ENCODE data around the gene CEACAM19. TPM values are rescaled to one million over a fixed set of nuclear protein-coding genes. Genes with fewer than 3 reads are reported as not detected.
"Not testable (repeated sequence)": the region's sequence is repeated elsewhere in the genome, so short reads cannot be mapped to it uniquely, and the experiment has no call there.

The CEACAM19 gene, protein sequence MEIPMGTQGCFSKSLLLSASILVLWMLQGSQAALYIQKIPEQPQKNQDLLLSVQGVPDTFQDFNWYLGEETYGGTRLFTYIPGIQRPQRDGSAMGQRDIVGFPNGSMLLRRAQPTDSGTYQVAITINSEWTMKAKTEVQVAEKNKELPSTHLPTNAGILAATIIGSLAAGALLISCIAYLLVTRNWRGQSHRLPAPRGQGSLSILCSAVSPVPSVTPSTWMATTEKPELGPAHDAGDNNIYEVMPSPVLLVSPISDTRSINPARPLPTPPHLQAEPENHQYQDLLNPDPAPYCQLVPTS
- not detected in 2 replicates for total RNA-seq (2014; rRNA removed; shearing (Covaris generic); ENCODE audit: low replicate concordance)

DNA sequence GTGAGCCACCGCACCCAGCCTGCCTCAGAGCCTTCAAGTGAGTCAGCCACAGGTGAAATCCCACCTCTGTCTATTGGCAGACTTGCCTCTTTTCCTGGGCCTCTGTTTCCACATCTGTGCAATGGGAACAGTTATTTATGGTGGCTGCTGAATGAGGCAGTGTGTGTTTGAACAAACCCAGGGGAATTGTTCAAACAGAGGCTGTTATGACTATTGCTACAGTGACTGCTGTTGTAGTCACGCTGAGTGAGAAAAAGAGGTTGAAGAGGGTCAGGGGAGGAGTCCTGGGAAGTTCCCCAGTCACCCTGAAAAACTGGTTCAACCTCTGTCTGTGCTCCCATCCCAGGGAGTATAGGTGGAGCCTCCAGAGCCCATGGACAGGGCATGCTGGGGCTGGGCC, at the start of gene CEACAM19:
TSS of gene CEACAM19 (plus strand) at position 83 of the 400 bp plus-strand sequence. CDS start 450 bp downstream, outside the sequence.
- in situ Hi-C loops (cut with HindIII; ENCODE audit: low pct_unique_long_range_greater_than_20kb, low sequenced_read_pairs), result no loop called here
- no peak for DNase-seq (ENCODE audit: low read depth)

DNA sequence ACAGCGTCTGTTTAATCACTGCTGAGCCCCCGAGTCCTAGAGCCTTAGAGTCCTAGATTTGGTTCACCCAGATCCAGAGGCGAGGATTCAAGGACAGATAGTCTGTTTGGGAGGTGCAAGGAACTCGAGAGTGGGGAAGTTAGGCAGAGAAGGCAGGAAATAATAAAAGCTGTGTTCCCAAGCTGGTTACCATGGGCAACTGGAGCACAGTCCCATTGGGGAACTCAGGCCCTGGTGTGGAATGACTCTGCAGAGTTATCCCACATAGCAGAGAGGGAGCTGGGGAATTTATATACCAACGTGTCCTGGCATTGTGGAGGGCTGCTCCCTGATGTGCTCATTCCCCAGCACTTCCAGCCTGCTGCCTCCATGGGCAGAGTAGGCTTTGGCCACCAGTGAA, 48.2 kb upstream of the CEACAM19 start:
- in situ Hi-C loops (cut with HindIII; ENCODE audit: low pct_unique_long_range_greater_than_20kb, low sequenced_read_pairs), result no loop called here

DNA sequence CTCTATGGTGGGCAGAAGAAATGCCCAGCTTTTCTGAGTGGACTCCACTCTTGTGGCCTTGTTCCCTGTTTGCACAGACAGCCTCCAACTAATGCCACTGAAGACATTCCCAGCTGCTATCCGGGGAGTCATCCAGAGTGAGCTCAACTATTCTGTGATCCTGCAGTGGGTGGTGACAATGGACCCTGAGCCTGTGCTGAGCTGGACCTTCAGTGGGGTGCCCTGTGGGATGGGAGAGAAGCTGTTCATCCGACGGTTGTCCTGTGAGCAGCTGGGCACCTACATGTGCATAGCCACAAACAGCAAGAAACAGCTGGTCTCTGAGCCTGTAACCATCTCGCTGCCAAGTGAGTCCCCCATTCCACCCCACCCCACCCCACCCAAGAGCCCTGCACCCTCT, 47.7 kb upstream of the CEACAM19 start:
- no peak for DNase-seq (ENCODE audit: low read depth)
- in situ Hi-C loops (cut with HindIII; ENCODE audit: low pct_unique_long_range_greater_than_20kb, low sequenced_read_pairs), result no loop called here

More for the DNA sequence above, 48.2 kb upstream of the CEACAM19 start:
- no peak for DNase-seq (ENCODE audit: low read depth)

DNA sequence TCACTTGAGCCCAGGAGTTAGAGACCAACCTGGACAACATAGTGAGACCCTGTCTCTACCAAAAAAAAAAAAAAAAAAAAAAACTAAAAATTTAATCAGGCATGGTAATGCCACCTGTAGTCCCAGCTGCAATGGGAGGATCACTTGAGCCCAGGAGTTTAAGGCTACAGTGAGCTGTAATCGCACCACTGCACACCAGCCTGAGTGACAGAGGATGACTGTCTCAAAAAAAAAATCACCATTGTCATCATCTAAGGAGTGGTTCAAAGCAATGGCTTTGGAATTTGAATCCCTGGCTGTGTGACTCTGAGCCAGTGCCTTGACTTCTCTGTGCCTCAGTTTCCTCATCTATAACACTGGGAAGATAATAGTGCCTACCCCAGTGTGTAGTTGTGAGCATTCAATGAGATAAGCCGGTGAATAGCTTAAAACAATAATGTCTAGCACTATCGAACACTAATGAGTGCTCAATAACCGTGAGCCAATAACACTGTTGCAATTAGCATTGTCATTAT, 46.4 kb upstream of the CEACAM19 start:
- DNase-seq (ENCODE audit: low read depth), result no peak
- in situ Hi-C loops (cut with HindIII; ENCODE audit: low pct_unique_long_range_greater_than_20kb, low sequenced_read_pairs), result no loop called here

DNA sequence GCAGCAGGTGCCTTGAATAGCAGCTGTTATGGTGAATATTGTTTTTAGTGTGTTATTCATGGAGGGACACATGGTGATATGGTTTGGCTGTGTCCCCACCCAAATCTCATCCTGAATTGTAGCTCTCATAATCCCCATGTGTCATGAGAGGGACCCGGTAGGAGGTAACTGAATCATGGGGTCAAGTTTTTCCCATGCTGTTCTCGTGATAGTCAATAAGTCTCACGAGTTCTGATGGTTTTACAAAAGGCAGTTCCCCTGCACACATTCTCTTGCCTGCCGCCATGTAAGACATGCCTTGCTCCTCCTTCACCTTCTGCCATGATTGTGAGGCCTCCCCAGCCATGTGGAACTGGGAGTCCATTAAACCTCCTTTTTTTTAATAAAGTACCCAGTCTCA, 45.6 kb upstream of the CEACAM19 start:
- in situ Hi-C loops (cut with HindIII; ENCODE audit: low pct_unique_long_range_greater_than_20kb, low sequenced_read_pairs); DNase-seq (ENCODE audit: low read depth): not testable (repeated sequence)

DNA sequence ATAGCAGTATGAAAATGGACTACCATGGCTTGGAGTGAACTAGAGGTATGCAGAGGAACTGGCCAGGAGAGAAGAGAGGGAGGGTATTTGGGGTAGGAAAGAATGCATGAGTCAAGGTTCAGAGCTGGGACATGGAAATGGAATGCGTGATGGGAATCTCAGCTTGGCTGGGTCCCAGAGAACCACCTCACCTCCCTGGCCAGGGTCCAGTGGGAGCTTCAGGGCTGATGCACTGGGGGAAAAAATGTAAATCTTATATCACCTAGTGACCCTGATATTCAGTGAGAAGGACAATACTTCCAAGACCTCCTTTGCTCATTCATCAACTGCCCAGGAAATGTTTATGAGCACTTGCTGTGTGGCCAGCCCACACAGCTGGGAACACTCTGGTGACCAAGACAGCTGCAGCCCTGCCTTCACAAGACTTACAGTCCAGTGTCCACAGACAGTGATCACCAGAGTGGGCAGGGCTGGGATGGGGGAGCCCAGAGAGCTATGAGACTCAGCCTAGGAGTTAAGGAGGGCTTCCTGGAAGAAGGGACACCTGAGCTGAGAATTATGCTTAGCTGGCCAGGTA, 45.1 kb upstream of the CEACAM19 start:
- DNase-seq (ENCODE audit: low read depth), result peak; percentile 96
- in situ Hi-C loops (cut with HindIII; ENCODE audit: low pct_unique_long_range_greater_than_20kb, low sequenced_read_pairs), result no loop called here

DNA sequence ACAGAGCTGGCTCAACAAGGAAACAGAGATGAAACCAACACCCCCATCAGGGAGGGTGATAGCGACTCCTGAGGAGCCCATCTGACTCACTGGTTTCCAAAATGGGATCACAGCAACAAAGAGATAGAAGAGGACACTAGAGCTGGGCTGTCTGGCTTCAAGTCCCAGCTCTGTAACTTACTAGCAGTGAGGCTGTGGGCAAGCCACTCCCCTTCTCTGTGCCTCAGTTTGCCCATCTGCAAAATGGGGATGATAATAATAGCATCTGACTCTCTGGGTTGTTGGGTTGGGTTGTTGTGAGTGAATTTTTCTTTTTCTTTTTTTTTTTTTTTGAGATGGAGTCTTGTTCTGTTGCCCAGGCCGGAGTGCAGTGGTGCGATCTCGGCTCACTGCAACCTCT, 43.7 kb upstream of the CEACAM19 start:
- in situ Hi-C loops (cut with HindIII; ENCODE audit: low pct_unique_long_range_greater_than_20kb, low sequenced_read_pairs), result no loop called here
- DNase-seq (ENCODE audit: low read depth), result no peak

DNA sequence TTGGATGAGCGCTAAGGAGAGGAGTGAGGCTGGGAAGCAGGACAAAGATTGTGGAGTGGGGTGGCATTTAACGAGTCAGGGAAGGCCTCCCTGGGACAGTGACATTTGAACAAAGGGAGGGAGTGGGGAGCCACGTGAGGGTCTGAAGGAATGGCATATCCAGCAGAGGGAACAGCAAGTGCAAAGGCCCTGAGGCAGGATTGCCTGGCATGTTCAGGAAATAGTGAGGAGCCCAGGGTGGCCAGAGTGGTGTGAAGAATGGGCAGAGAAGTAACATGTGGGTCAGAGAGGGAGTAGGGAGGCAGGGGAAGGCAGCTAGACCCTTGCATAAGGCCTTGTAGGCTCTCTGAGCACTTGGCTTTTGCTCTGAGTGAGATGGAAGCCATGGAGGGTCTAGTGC, 42.5 kb upstream of the CEACAM19 start:
- no peak for DNase-seq (ENCODE audit: low read depth)
- in situ Hi-C loops (cut with HindIII; ENCODE audit: low pct_unique_long_range_greater_than_20kb, low sequenced_read_pairs), result no loop called here

DNA sequence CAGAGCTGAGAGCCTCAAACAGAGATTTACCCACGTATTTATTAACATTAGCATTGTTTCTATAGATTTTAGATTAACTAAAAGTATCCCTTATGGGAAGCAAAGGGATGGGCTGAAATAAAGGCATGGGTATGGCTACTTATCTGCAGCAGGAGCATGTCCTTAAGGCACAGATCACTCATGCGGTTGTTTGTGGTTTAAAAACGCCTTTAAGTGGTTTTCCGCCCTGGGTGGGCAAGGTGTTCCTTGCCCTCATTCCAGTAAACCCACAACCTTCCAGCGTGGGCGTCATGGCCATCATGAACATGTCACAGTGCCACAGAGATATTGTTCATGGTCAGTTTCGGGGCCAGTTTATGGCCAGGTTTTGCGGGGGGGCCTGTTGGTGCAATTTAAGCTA, 39.7 kb upstream of the CEACAM19 start:
- in situ Hi-C loops (cut with HindIII; ENCODE audit: low pct_unique_long_range_greater_than_20kb, low sequenced_read_pairs); DNase-seq (ENCODE audit: low read depth): not testable (repeated sequence)

DNA sequence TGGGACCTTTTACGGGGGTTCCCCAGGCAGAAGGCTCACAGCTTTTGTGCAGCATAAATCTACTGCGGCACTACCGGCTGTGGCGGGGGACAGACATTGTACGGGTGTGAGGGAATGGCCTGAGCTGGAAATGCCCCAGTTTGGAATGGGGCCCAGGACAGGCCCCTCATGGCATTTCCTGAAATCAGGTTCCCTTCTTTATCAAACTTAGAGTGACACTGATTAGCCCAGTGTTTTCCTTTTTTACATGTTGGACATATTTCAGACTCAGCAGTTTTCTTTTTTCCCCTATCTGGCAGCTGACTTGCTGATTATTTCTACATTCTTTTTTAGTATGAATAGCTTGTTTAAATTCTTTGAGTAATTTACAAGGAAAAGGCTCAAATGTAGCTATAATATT, 37.2 kb upstream of the CEACAM19 start:
- in situ Hi-C loops (cut with HindIII; ENCODE audit: low pct_unique_long_range_greater_than_20kb, low sequenced_read_pairs), result not testable (repeated sequence)

DNA sequence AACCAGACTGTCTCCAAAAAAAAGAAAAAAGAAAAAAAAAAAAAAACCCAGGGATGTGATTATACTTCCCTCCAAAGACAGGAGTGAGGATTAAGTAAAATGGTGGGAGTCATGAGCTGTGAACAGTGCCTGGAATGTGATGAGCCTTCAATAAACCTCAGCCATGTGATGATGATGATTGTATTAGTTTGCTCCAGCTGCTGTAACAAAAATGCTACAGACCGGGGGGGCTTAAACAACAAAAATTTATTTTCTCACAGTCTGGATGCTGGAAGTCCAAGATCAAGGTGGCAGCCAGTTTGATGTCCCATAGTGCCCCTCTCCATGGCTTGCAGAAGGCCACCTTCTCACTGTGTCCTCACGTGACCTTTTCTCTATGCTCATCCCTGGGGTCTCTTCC, 36.5 kb upstream of the CEACAM19 start:
- in situ Hi-C loops (cut with HindIII; ENCODE audit: low pct_unique_long_range_greater_than_20kb, low sequenced_read_pairs), result no loop called here
- DNase-seq (ENCODE audit: low read depth), result no peak

More for the DNA sequence above, 37.2 kb upstream of the CEACAM19 start:
- DNase-seq (ENCODE audit: low read depth), result not testable (repeated sequence)

DNA sequence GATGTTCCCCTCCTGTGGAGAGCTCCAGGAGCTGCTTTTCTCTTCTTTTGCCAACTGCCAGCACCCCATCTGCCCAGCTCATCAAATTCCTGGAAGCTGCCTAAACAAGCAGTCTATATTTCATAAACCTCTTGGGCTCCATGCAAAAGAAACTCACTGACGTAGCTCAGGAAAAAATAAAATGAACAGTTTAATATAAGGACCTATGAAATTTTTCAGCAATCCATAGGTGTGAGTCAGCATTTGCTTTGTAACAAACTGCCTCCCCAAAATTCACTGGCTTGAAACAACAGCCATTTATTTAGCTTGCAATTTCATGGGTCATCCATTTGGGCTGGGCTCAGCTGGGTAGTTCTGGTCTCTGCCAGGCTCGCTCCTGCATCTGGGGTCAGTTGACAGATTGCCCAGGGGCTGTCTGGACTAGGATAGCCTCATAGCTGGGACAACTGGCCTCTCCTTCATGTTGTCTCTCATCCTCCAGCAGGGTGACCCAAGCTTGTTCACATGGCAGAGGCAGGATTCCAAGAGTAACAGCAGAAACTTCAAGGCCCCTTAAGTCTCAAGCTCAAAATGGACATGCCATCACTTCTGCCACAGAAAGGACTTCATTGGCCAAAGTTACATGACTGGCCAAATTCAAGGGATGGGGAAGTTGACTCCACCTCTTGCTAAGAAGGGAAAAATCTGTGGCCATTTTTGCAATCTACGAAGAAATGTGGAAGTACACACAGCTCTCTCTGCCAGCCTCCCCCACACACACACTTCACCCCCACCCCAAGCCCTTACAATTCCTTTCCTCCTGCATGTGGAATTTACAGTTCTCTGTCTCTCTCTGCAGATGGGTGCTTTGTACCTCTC, 35.5 kb upstream of the CEACAM19 start:
- DNase-seq (ENCODE audit: low read depth), result no peak
- in situ Hi-C loops (cut with HindIII; ENCODE audit: low pct_unique_long_range_greater_than_20kb, low sequenced_read_pairs), result no loop called here

DNA sequence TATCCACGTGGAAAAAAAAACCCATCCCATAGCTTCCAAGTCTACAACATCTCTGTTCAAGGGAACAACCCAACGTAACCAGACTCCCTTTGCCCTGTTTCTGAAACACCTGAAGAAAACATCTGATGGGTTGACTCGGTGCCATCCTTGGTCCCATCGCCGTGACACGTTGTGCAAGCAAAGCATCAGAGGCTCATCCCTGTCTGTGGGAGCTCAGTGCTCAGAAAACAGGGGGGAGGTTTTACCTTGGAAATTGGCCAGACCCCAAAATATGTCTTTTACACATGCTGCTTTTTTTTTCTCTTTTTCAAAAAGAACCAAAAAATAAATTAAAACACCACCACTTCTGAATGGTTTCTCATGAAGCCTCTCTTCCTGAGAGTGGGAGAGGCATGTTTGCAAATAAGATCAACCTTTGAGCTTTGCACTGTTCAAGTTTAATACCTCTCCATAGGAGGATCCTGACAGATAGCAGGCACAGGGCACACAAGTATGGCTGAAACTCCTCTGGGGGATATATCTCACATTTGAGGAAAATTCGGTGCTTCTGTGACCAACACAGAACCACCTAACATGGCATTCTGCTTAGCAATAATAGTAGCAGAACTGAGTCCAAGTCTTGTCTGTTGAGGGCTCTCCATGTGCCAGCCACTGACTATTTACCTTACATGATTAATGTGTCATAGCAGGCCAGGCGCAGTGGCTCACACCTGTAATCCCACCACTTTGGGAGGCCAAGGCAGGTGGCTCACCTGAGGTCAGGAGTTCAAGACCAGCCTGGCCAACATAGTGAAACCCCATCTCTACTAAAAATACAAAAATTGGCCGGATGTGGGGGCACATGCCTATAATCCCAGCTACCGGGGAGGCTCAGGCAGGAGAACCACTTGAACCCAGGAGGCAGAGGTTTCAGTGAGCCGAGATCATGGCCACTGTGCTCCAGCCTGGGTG, 34.6 kb upstream of the CEACAM19 start:
- no peak for DNase-seq (ENCODE audit: low read depth)
- in situ Hi-C loops (cut with HindIII; ENCODE audit: low pct_unique_long_range_greater_than_20kb, low sequenced_read_pairs), result no loop called here

DNA sequence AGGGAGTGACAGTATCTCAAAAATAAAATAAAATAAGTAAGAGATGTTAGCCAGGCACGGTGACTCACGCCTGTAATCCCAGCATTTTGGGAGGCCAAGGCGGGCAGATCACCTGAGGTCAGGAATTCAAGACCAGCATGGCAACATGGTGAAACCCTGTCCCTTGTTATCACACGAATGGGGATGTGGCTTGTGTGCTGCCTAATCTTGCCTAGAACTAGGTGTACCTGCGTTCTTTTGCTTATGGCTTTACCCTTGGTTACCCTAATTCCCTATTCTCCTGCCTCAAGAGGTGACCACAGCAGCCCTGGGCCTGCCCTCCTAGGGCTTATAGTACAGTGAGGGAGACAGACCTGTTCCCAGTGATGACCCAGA, 33.9 kb upstream of the CEACAM19 start:
- no peak for DNase-seq (ENCODE audit: low read depth)
- in situ Hi-C loops (cut with HindIII; ENCODE audit: low pct_unique_long_range_greater_than_20kb, low sequenced_read_pairs), result no loop called here

DNA sequence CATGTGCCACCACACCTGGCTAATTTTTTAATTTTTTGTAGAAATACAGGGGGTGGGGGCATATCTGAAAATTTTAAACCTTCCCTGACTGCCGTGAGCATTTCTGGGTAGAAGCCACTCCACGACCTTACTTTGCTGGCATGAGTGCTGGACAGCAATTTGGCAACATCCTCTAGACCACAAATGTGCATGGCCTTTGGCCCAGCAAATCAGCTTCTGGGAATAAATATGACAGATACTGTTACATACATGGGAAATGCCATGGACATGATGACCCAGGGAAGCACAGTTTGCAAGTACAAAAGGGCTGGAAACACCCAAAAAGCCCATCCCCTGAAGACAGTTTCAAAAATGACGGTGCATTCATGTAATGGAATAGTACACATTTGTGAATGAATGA, 30.8 kb upstream of the CEACAM19 start:
- in situ Hi-C loops (cut with HindIII; ENCODE audit: low pct_unique_long_range_greater_than_20kb, low sequenced_read_pairs), result no loop called here
- no peak for DNase-seq (ENCODE audit: low read depth)

DNA sequence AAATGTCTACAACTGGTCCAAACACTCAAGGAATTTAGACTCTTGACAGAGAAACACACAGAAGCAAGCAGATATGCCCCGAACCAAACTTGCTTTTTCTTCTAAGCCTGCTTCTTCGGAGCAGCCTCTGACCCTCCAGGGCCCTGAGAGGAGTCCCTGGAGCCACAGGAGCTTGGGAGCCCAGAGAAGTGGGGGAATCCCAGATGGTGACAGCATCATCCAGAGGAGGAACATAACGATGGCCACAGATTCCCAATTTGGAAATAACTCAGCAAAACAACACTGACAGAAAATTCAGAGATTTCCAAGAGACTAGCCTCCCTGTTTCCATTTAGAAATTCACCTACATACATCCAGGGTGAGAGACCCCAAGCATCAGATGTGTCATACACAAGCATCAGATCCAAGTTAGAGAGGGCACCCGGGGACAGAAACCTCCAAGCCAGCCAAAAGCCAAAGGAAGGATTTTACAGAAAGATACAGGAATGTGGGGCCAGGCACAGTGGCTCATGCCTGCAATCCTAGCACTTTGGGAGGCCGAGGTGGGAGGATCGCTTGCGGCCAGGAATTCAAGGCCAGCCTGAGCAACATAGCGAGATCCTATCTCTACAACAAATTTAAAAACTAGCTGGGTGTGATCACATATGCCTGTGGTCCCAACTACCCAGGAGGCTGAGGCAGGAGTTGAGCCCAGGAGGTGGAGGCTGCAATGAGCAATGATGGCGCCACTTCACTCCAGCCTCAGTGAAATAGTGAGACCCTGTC, 29.6 kb upstream of the CEACAM19 start:
- in situ Hi-C loops (cut with HindIII; ENCODE audit: low pct_unique_long_range_greater_than_20kb, low sequenced_read_pairs), result no loop called here
- DNase-seq (ENCODE audit: low read depth), result no peak

DNA sequence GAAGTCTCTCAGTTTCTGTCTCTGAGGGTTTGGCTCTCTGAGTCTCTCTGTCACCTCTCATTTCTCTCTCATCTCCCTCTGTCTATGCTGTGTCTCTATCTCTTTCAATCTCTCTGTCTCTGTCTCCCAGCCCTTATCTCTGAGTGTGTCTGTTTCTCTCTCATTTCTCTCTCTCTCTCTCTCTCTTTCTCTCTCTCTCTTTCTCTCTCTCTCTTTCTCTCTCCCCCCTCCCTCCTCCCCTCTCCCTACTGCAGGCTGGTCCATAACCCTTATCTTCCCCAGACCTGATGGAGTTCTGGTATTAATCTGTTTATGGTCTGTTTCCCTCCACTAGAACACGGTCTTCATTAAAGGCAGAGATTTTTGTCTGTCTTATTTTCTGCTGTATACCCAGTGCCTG, 28.9 kb upstream of the CEACAM19 start:
- in situ Hi-C loops (cut with HindIII; ENCODE audit: low pct_unique_long_range_greater_than_20kb, low sequenced_read_pairs), result no loop called here
- no peak for DNase-seq (ENCODE audit: low read depth)

Data from Caki2 (cell line).